ENCODE results near the gene AQP4.

The AQP4 gene

GRCh38 chr18:26839609-26840008 lies 25.9 kb downstream of the AQP4 start:
- no peak for DNase-seq

- DNase-seq, result no peak
Measured at GRCh38 chr18:26832302-26832701, 33.2 kb downstream of the AQP4 start.

- DNase-seq, result no peak
Measured at GRCh38 chr18:26827581-26827980, 37.9 kb downstream of the AQP4 start.

GRCh38 chr18:26826656-26827235 lies 38.8 kb downstream of the AQP4 start:
- DNase-seq, result no peak

- no peak for DNase-seq
Measured at GRCh38 chr18:26821181-26821580, 44.3 kb downstream of the AQP4 start.

- DNase-seq, result no peak
Measured at GRCh38 chr18:26819046-26819445, 46.5 kb downstream of the AQP4 start.

GRCh38 chr18:26818461-26818860 lies 47.0 kb downstream of the AQP4 start:
- DNase-seq, result no peak

- DNase-seq, result peak; percentile 55
Measured at GRCh38 chr18:26813043-26813442, 52.5 kb downstream of the AQP4 start.

GRCh38 chr18:26812462-26812861 lies 53.0 kb downstream of the AQP4 start:
- DNase-seq, result no peak

- DNase-seq, result no peak
Measured at GRCh38 chr18:26809346-26809745, 56.2 kb downstream of the AQP4 start.

GRCh38 chr18:26806224-26806623 lies 59.3 kb downstream of the AQP4 start:
- DNase-seq, result no peak

- DNase-seq, result peak; percentile 71
Measured at GRCh38 chr18:26804519-26804918, 61.0 kb downstream of the AQP4 start.

GRCh38 chr18:26803643-26804042 lies 61.9 kb downstream of the AQP4 start:
- DNase-seq, result no peak

- no peak for DNase-seq
Measured at GRCh38 chr18:26802330-26803200, 62.9 kb downstream of the AQP4 start.
